HS-27A (cell line): ENCODE results near the gene LRRC43.
A peak's percentile ranks its signal among the peaks of the same experiment; 100 is the strongest.
"Not testable (repeated sequence)": the region's sequence is repeated elsewhere in the genome, so short reads cannot be mapped to it uniquely, and the experiment has no call there.

Experiments used
- DNase-seq: peaks from one replicate; pipeline ENCODE4 v3.0.0-alpha.2; 2012; ENCODE audit warnings: low read depth, missing footprints

Gene LRRC43

DNA sequence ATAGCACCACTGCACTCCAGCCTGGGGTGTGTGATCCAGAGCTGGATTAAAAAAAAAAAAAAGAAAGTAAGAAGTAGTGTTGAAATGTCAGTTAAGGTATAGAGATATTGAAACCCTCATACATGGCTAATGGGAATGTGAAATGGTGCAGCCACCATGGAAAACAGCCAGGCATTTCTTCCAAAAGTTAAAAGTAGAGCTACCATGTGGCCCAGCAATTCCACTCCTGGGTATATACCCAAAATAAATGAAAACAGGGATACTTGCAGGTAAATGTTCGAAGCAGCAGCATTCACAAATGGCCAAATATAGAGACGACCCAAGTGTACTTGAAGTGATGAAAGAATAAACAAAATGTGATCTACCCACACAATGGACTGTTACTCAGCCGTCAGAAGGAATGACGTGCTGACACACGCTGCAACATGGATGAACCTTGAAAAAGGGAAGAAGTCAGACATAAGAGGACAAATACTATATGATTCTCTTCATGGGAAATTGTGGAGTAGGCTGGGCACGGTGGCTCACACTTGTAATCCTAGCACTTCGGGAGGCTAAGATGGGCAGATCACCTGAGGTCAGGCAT lies 24.1 kb upstream of the LRRC43 start:
- DNase-seq, result no peak

DNA sequence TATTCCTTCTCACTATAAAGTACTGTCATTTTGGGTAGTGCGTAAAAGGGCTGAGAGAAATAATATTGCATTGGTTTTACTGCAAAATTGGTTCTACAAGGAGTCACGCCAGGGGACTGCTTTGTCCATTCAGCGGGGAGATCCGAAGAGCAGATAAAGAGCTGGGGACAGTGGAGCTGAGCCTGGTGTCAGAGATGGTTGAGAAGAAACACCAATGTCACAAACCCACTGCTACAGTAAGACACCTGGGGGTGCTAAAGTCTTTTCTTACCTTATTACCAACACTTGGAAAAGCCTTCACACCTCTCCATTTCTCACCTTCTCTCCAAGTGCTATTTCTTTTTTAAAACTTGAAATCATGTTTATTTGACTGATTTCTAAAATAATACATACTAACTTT lies 23.0 kb upstream of the LRRC43 start:
- DNase-seq, result no peak

DNA sequence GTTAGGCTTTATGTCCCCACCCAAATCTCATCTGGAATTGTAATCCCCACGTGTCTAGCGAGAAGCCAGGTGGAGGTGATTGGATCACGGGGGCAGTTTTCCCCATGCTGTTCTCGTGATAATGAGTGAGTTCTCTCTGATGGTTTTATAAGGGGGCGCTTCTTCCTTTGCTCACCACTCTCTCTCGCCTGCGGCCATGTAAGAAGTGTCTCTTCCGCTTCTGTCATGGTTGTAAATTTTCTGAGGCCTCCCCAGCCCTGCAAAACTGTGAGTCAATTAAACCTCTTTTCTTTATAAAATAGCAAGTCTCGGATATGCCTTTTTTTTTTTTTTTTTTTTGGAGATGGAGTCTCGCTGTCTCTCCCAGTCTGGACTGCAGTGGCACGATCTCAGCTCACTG lies 22.2 kb upstream of the LRRC43 start:
- DNase-seq, result no peak

DNA sequence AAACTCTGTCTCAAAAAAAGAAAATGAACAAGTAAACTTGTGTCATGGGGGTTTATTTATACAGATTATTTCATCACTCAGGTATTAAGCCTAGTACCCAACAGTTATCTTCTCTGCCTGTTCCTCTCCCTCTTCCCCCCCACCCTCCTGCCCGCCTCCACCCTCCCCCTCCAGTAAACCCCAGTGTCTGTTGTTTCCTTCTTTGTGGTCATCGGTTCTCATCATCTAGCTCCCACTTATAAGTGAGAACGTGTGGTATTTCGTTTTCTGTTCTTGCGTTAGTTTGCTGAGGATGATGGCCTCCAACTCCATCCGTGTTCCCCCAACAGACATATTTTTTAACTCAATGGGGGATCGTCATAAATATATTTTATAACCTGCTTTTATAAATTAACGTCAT lies 21.2 kb upstream of the LRRC43 start:
- DNase-seq, result no peak

DNA sequence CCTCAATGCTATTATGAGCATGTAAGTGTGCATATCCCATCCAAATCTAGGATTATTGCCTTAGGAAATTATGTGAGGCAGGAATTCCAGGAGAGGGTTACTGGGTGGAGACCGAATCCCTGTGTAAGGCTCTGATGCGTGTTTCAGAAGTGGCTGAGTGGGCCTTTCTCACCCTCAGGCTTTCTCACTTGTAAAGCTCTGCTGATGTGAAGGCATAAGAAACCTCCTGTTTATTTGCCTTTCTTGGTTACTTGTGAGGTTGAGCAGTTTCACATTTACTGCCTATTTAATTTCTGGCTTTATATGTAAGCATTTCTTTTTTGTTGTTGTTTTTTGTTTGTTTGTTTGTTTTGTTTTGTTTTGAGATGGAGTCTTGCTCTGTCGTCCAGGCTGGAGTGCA lies 19.9 kb upstream of the LRRC43 start:
- DNase-seq, result no peak

DNA sequence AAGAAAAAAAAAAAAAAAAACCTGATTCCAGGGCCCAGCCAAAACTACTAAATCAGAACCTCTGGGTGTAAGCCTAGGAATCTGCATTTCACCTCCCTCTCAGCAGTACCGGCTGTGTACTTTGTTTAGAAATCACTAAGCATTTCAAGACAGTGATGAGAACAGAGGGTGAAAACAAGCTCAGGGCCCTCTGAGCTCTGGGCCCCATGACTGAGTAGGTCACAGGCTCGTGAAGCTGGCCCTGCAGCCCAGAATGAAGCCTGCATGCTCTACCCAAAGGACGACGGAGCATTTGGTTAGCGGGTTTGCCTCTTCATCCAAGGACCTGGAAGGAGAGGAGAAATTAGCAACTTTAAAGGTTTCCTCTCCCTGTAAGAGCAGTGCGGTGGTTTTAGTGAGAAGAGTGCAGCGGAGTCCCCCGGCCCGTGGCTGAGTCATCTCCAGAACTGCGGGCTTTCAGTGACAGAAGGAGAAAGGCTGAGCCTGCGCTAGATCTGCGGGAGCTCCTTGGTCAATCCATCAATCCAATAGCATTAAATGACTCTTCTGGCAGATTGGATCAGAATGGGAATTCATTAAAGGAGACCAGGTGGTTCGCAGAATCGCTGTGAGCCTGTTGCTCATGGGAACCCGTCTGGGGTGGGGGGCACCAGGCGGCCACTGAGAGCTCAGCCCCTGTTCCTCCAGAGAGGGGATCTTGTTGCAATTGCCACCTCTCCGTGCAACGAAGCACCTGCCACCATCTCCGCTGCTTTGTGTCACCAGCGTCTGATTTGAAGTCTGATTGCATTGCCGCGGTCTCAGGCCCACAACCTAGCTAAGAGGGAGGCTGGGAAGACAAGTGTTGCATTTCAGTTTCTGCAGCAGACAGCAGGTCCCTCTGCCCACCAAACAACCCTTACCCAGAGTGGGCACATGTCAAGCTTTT lies 16.2 kb upstream of the LRRC43 start:
- no peak for DNase-seq

DNA sequence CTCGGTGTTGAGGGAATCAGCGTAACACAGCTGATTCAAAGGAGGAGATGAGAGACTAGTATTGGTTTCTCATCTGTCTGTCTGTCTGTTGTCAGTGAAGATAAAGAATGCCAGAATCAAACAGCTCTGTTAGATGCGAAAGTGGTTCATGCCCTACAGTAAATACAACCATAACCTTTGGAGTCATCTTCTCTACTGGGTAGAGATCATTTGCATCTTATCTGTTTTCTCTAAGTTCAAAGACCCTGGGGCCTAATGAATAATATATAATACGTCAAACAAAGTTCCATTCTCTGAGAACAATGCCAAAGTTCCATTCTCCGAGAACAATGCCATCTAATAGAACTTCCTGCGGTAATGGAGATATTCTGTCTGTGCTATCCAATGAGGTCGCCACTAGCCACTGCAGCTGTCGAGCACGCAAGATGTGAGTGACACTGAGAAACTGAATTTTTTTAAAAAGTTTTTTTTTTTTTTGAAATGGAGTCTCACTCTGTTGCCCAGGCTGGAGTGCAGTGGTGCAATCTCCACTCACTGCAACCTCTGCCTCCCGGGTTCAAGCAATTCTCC lies 15.5 kb upstream of the LRRC43 start:
- DNase-seq, result no peak

DNA sequence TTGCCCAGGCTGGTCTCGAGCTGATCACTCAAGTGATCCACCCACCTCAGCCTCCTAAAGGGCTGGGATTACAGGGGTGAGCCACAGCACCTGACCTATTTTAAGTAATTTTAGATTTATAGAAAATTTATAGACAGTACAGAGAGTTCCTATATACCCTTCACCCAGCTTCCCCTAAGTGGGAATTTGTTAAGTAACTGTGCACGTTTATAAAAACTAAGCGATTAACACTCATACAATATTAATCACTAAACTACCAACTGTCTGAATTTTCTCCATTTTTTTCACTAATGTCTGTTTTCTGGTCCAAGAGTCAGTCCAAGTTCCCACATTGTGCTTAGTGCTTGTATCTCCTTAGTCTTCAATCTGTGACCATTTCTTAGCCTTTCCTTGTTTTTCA lies 14.4 kb upstream of the LRRC43 start:
- no peak for DNase-seq

DNA sequence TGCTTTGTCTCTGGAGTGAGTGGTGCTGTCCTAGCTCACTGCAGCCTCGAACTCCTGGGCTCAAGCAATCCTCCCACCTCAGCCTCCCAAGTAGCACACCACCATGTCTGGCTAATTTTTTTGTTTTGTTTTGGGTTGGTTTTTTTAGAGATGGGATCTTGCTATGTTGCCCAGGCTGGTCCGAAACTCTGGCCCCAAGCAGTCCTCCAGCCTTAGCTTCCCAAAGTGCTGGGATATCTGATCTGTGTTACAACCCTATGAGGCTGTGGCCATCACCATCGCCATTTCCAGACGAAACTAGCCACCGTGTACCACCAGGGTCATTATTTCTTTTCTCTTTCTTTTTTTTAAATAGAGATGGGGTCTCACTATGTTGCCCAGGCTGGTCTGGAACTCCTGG lies 11.5 kb upstream of the LRRC43 start:
- no peak for DNase-seq

DNA sequence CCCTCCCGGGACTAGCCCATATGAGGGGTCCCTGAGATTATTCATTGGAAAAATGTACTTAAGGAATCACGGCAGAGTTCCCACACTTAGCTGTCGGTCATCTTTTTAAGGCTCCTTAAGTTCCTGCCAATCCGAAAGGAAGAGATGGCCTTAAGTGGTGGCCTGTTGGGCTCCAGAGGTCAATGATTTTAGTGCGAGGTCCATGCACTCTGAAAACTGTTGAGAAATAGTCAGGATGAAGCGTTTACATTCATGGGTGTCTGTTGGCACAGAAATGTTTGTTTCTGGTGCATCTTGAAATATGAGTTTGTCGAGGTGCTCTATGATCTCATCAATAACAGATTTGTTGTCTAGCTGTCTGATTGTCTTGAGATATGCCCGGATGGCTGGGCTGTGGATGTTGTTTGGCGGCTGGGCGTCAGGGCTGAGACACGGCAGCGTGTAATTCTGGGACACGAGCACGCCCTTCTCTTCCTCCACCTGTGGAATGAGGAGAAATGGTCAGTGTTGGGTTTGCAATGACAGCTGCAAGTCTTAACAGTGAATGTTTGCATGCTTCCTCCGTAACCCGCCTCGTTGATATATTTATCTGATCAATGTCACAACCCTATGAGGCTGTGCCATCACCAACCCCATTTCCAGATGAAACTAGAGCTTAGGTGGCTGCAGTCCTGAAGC lies 10.5 kb upstream of the LRRC43 start:
- DNase-seq, result no peak

DNA sequence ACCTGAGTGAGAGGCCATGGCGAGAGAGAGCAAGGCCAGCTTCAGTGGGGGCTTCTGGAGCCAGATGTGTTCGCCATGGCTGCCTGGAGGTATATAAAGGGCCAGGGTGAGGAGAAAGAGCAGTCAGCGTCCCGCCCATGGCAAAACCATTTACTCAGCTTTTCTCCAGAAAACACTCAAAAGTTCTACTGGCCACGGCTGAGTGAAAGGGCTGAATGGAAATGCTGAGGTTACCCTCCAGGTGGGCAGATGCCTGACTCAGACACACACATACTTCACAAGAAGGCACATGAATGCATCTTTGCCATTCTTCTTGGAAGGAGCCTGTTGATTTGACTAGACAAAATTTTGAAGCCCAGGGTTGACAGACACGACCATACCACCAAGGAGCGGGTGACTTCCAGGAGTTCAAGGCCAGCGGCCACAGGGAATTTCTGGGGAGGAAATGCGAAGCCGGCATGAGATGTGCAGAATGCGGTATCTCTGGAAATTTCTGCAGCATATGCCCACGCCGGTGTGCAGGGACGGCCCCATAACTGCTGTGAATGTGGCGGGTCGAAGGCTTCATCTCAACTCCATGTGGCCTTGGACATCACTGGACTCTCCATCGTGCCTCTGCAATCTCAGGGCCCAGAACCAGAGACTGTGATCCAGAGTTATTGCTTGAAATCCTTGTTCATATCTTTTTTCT lies 8.6 kb upstream of the LRRC43 start, which contains the start of gene IL31:
IL31 (minus strand) TSS at position 67 of the 691 bp plus-strand sequence; CDS start at position 18, 49 bp downstream.
- DNase-seq, result no peak

DNA sequence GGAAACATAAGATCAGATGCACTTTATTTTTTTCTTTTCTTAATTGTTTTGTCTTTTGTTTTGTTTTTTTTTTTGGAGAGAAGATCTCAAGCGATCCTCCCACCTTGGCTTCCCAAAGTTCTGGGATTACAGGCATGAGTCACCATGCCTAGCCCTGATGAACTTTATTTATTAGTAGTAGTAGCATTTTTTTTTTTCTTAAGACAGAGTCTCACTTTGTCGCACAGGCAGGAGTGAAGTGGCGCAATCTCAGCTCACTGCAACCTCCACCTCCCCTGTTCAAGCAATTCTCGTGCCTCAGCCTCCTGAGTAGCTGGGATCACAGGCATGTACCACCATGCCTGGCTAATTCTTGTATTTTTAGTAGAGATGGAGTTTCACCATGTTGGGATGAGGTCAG lies 6.5 kb upstream of the LRRC43 start:
- DNase-seq, result not testable (repeated sequence)

DNA sequence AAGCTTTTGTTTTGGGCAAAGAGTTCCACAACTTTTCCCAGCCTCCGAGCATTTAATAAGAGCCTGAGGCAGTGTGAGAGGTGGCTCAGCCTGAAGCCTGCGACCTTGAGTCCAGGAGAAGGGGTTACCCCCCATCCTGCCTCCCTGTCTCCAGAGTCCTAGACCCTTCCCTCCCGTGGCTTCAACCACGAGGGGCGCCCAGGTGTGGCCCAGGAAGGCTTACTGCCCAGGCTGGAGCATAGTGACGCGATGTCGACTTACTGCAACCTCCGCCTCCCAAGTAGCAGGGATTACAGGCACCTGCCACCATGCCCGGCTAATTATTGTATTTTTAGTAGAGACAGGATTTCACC lies 641 bp downstream of the LRRC43 start:
- DNase-seq, result no peak

DNA sequence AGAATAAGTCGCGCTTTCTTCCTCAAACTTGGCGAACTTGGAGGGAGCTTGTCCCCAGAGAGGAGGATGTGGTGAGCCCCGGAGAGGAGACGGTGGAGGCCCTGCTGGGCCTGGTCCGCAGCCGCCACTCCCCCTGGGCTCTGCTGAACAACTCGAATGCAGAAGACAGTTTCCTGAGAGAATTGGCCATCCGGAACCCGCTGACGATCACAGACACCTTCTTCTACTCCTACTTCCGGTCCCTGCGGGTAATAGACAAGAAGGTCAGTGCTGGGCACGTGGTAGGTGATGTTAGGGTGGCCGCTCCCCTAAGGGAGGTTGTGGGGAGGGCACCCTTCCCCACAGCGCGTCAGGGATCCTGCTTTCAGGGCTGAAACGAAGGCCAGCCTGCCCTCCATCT lies 1.6 kb downstream of the LRRC43 start:
- no peak for DNase-seq

DNA sequence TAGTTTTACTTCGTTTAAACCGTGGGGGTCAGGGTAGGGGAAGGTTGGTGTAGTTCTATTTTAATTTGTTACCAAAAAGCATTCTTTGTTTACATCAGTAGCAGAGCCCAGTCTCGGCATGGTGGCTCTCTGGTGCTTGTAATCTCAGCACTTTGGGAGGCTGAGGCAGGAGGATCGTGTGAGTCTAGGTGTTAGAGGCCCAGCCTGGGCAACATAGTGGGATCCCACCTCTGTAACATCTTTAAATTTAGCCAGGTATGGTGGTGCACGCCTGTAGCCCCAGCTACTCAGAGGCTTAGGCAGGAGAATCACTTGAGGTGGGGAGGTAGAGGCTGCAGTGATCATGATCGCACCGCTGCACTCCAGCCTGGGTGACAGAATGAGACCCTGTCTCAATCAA lies 2.2 kb downstream of the LRRC43 start:
- DNase-seq, result no peak

DNA sequence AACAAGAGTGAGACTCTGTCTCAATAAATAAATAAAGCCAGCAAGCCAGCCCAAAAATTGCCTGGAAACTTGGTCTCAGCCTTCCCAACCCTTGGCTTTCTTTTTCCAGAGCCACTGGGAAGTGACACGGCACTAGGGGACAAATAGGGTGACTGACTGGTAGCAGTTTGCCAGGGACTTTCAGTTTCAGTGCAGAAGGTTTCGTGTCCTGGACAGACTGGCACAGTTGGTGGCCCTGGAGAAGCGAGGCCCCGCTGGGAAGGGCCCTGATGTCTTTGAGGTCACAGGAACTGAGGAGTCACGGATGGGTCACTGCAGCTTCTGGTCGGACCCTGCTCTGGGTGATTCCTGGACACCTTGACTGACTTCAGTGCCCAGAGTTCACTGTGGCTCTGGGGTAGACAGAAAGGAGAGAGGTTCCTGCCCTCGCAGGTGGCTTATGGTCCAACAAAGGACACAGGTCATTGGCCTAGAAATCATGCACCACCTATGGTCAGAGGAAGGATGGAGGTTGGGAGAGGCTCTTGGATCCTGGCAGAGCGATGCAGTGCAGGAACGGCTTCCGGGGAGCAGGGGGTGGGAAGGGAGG lies 2.7 kb downstream of the LRRC43 start:
- no peak for DNase-seq

DNA sequence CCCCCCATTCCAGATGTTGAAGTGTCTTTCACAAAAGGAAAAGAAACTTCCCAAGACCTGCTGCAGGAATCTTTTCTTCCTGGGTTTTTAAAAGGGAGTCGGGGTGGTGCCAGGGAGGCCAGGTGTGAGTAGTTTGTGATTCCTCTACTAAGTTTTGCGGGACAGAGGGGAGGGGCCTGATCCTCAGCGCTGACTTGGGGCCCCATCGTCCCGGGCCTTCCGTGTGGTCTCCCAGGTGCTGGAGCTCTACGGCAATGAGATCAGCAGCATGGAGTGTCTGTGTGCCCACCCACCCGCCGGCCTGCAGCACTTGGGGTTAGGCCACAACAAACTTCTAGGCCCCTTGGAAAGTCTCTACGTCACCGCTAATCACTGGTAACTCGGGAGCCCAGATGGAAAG lies 4.5 kb downstream of the LRRC43 start:
- no peak for DNase-seq

DNA sequence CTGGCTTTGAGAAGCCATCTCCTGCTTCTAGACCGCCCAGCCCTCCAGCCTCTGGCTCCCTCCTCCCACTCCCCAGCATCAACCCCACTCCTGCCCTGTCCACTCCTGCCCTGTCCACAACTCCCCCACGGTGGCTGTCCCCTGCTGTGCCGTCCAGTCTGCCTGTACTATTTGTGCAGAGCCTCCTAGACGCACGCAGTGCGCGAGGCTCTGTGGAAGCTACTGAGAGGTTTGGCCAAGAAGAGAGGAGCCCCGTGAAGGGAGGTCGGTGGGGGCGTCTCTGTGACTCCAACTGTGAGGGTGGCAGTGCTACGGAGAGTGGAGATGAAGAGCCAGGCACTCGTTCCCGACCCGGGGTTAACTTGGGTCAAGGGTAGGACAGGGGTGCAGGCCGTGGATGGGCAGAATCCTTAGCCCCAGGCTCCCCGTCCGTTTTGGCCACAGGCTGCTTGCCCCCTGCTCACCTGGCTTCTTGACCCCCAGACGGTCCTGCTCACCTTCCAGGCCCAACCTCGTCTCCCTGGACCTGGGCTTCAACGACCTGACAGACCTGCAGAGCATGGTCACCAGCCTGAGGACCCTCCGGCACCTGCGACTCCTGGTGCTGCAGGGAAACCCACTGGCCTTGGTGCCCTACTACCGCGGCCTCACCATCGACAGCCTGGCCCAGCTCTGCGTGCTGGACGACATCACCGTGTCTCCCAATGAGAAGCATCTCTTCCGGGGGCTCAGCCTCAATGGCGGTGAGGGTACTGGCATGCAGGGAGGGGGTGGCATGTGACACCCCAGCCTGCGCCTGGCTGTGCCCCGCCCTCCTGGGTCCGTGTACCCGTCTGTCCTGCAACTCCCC lies 6.9 kb downstream of the LRRC43 start:
- no peak for DNase-seq

DNA sequence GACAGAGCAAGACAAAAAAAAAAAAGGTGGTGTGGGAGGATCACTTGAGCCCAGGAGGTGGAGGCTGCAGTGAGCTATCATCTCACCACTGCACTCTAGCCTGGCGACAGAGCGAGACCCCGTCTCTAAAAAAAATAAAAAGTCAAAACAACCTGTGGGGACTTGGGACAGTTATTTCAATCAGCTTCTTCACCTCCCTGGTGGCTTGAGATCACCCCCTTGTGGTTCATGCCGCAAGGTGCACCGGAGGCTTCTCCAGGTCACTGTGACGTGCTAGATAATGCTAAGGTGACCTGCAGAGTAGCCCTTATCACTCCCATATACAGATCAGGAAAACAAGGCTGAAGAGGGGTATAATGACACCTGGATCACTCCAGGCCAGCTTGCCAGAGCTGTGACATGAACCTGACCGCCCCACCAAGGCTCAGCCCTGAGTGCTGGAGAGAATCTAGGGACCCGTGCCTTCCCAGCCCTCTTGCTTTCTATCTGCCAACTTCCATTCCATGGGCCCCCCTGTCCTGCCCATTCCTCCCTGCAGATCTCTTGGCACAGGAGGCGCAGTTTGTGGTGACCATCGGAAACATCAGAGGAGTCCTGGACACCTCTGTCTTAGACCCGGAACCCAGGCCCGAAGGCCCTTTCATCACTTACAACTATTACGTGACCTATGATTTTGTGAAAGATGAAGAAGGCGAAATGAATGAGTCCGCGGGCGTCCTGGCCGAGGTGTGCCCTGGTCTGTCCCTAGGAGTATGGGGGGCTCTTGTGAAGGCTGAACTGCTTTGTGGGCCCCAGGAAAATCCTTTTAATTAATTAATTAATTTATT lies 8.1 kb downstream of the LRRC43 start:
- peak; percentile 26 for DNase-seq

DNA sequence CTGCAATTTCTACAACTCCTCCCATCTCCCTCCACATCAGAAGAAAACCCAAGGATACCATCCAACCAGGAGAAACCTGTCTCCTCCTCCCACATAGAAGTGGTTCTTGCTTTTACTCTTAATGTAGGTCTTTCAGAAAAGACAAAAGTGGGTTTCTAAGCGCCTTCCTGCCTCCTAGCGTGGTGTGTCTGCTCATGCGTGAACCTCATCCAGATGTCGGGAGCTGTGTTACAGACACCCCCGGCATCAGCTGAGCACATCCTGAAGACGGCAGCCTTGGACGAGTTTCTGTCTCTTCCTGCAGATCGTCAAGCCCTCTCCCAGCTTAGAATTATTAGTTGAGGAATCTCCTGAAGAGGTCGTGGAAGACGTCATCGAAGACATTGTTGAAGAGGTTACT lies 9.5 kb downstream of the LRRC43 start:
- no peak for DNase-seq
